WTC11 (cell line): ENCODE data around the gene RPS6KA2. TPM values are rescaled to one million over a fixed set of nuclear protein-coding genes. Genes with fewer than 3 reads are reported as not detected.
"Not testable (repeated sequence)": the region's sequence is repeated elsewhere in the genome, so short reads cannot be mapped to it uniquely, and the experiment has no call there.

ENCODE experiments used
- ATAC-seq: fragments of 200-7000 bp; cut with Tn5 transposase; 2 replicates; pipeline ENCODE4 v1.10.0; 2021; ENCODE audit warnings: mild to moderate bottlenecking, moderate library complexity
- CTCF ChIA-PET: fragments of 300-600 bp; sonication (Branson Sonifier 250); formaldehyde crosslinking; loops from one replicate; lab custom pipeline; 2021; ENCODE audit warnings: antibody characterized with exemption; lab: Charles Lee
- POLR2A ChIA-PET: fragments of 350-600 bp; sonication (Branson Sonifier 250); formaldehyde crosslinking; loops from one replicate; lab custom pipeline; 2021; ENCODE audit warnings: antibody characterized with exemption; lab: Charles Lee
- DNase-seq: peaks from one replicate; pipeline ENCODE4 v3.0.0; 2021; ENCODE audit warnings: low spot score
- H3K27ac Mint-ChIP-seq: 2 replicates; pipeline ENCODE4 v1.8.0; 2021; ENCODE audit warnings: mixed read lengths
- H3K27me3 Mint-ChIP-seq: 2 replicates; pipeline ENCODE4 v1.8.0; 2021; ENCODE audit warnings: low read depth, mild to moderate bottlenecking, moderate library complexity, mixed read lengths
- H3K36me3 Mint-ChIP-seq: 2 replicates; pipeline ENCODE4 v1.8.0; 2021; ENCODE audit warnings: mixed read lengths
- H3K4me1 Mint-ChIP-seq: 2 replicates; pipeline ENCODE4 v1.8.0; 2022; ENCODE audit warnings: mixed read lengths
- H3K4me3 Mint-ChIP-seq: 2 replicates; pipeline ENCODE4 v1.8.0; 2021; ENCODE audit warnings: mild to moderate bottlenecking, moderate library complexity, mixed read lengths
- H3K9me3 Mint-ChIP-seq: 2 replicates; pipeline ENCODE4 v1.8.0; 2021; ENCODE audit warnings: mixed read lengths
- CBFB ChIP-seq: sonication (generic); formaldehyde crosslinking; IDR thresholded peaks from 2 replicates; pipeline ENCODE4 v1.8.1; 2022; ENCODE audit warnings: mild to moderate bottlenecking, low read depth, missing genetic modification reagents
- ELF4 ChIP-seq: sonication (generic); formaldehyde crosslinking; IDR thresholded peaks from 2 replicates; pipeline ENCODE4 v1.8.1; 2022; ENCODE audit warnings: low read depth, mild to moderate bottlenecking, moderate library complexity, missing genetic modification reagents
- FOXJ3 ChIP-seq: sonication (generic); formaldehyde crosslinking; IDR thresholded peaks from 2 replicates; pipeline ENCODE4 v1.9.0; 2021; ENCODE audit warnings: missing genetic modification reagents, mild to moderate bottlenecking, borderline replicate concordance
- FOXP1 ChIP-seq: sonication (generic); formaldehyde crosslinking; IDR thresholded peaks from 2 replicates; pipeline ENCODE4 v1.8.0; 2022; ENCODE audit warnings: missing genetic modification reagents, mild to moderate bottlenecking, moderate library complexity, borderline replicate concordance
- GABPB1 ChIP-seq: sonication (generic); formaldehyde crosslinking; IDR thresholded peaks from 2 replicates; pipeline ENCODE4 v1.8.1; 2023; ENCODE audit warnings: mild to moderate bottlenecking, missing genetic modification reagents
- NFE2L1 ChIP-seq: sonication (generic); formaldehyde crosslinking; IDR thresholded peaks from 2 replicates; pipeline ENCODE4 v1.8.1; 2023; ENCODE audit warnings: missing genetic modification reagents
- OVOL2 ChIP-seq: fragments of 250-450 bp; sonication (Bioruptor Pico); IDR thresholded peaks from 2 replicates; pipeline ENCODE4 v1.9.0; 2021; ENCODE audit warnings: mild to moderate bottlenecking, borderline replicate concordance
- TEAD1 ChIP-seq: sonication (generic); formaldehyde crosslinking; IDR thresholded peaks from 2 replicates; pipeline ENCODE4 v1.8.0; 2022; ENCODE audit warnings: mild to moderate bottlenecking, missing genetic modification reagents
- TP53 ChIP-seq: sonication (generic); formaldehyde crosslinking; IDR thresholded peaks from 2 replicates; pipeline ENCODE4 v1.8.1; 2023; ENCODE audit warnings: mild to moderate bottlenecking, missing genetic modification reagents
- ZNF263 ChIP-seq: sonication (generic); formaldehyde crosslinking; IDR thresholded peaks from 2 replicates; pipeline ENCODE4 v1.8.1; 2022; ENCODE audit warnings: low read depth, mild to moderate bottlenecking, moderate library complexity, missing genetic modification reagents
- ZNF317 ChIP-seq: sonication (generic); formaldehyde crosslinking; IDR thresholded peaks from 2 replicates; pipeline ENCODE4 v1.8.1; 2023; ENCODE audit warnings: low read depth, mild to moderate bottlenecking, moderate library complexity, missing genetic modification reagents, borderline replicate concordance
- total RNA-seq: library from RNA; stranded (reverse); gene quantifications from 3 replicates; pipeline ENCODE4 v1.2.3, GENCODE V29; 2021
- TF ChIP-seq, protein P1 (sequence below): fragments of 200-600 bp; IDR thresholded peaks from 2 replicates; pipeline ENCODE4 v1.8.0; 2022; ENCODE audit warnings: antibody characterized with exemption
- TF ChIP-seq, protein P2 (sequence below): sonication (generic); formaldehyde crosslinking; IDR thresholded peaks from 2 replicates; pipeline ENCODE4 v1.8.0; 2023; ENCODE audit warnings: missing genetic modification reagents
- TF ChIP-seq, protein P3 (sequence below): sonication (generic); formaldehyde crosslinking; IDR thresholded peaks from 2 replicates; pipeline ENCODE4 v1.8.1; 2023; ENCODE audit warnings: mild to moderate bottlenecking, missing genetic modification reagents, borderline replicate concordance
- TF ChIP-seq, protein P4 (sequence below): fragments of 250-450 bp; sonication (Bioruptor Pico); IDR thresholded peaks from 2 replicates; pipeline ENCODE4 v1.9.0; 2021; ENCODE audit warnings: mild to moderate bottlenecking
- TF ChIP-seq, protein P5 (sequence below): fragments of 250-450 bp; sonication (Bioruptor Pico); IDR thresholded peaks from 2 replicates; pipeline ENCODE4 v1.9.0; 2021; ENCODE audit warnings: moderate library complexity, mild to moderate bottlenecking, inconsistent platforms, borderline replicate concordance
- TF ChIP-seq, protein P6 (sequence below): sonication (generic); formaldehyde crosslinking; IDR thresholded peaks from 2 replicates; pipeline ENCODE4 v1.8.0; 2022; ENCODE audit warnings: mild to moderate bottlenecking, missing genetic modification reagents
- TF ChIP-seq, protein P7 (sequence below): sonication (generic); formaldehyde crosslinking; IDR thresholded peaks from 2 replicates; pipeline ENCODE4 v1.8.0; 2023; ENCODE audit warnings: missing genetic modification reagents, mild to moderate bottlenecking, borderline replicate concordance

The RPS6KA2 gene
- total RNA-seq, 1 experiment from 2014 or later, result 24.2 TPM

DNA sequence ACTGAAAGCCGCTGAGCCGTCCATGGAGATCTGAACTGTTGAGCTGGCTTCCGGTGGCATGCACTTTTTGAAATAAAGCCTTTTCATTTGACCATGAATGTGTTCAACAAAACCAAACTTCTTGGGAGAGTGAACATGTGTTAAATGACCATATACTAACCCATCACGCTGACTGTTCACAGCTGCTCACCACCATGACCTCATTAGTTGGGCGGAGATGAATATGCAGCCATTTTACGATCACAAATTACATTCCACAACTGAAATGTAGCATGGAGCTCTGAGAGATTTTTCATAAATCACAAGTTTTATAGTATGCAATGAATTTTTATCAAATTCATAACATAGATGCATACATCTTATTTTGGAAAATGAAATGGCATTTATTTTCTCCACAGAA lies 44.8 kb downstream of the RPS6KA2 start:
- no peak overlapping the region for H3K27ac Mint-ChIP-seq
- no peak overlapping the region for H3K4me3 Mint-ChIP-seq
- TF ChIP-seq, protein P1, sequence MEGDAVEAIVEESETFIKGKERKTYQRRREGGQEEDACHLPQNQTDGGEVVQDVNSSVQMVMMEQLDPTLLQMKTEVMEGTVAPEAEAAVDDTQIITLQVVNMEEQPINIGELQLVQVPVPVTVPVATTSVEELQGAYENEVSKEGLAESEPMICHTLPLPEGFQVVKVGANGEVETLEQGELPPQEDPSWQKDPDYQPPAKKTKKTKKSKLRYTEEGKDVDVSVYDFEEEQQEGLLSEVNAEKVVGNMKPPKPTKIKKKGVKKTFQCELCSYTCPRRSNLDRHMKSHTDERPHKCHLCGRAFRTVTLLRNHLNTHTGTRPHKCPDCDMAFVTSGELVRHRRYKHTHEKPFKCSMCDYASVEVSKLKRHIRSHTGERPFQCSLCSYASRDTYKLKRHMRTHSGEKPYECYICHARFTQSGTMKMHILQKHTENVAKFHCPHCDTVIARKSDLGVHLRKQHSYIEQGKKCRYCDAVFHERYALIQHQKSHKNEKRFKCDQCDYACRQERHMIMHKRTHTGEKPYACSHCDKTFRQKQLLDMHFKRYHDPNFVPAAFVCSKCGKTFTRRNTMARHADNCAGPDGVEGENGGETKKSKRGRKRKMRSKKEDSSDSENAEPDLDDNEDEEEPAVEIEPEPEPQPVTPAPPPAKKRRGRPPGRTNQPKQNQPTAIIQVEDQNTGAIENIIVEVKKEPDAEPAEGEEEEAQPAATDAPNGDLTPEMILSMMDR, result no peak
- no peak for TF ChIP-seq FOXP1 (CRISPR knock-in tag)
- no peak for TF ChIP-seq NFE2L1 (CRISPR knock-in tag)
- TF ChIP-seq, protein P2, sequence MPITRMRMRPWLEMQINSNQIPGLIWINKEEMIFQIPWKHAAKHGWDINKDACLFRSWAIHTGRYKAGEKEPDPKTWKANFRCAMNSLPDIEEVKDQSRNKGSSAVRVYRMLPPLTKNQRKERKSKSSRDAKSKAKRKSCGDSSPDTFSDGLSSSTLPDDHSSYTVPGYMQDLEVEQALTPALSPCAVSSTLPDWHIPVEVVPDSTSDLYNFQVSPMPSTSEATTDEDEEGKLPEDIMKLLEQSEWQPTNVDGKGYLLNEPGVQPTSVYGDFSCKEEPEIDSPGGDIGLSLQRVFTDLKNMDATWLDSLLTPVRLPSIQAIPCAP (CRISPR knock-in tag), result no peak
- TF ChIP-seq TEAD1 (CRISPR knock-in tag), result no peak
- no peak for TF ChIP-seq CBFB
- TF ChIP-seq ZNF263 (CRISPR knock-in tag), result no peak
- no peak for TF ChIP-seq GABPB1 (CRISPR knock-in tag)
- TF ChIP-seq, protein P3, sequence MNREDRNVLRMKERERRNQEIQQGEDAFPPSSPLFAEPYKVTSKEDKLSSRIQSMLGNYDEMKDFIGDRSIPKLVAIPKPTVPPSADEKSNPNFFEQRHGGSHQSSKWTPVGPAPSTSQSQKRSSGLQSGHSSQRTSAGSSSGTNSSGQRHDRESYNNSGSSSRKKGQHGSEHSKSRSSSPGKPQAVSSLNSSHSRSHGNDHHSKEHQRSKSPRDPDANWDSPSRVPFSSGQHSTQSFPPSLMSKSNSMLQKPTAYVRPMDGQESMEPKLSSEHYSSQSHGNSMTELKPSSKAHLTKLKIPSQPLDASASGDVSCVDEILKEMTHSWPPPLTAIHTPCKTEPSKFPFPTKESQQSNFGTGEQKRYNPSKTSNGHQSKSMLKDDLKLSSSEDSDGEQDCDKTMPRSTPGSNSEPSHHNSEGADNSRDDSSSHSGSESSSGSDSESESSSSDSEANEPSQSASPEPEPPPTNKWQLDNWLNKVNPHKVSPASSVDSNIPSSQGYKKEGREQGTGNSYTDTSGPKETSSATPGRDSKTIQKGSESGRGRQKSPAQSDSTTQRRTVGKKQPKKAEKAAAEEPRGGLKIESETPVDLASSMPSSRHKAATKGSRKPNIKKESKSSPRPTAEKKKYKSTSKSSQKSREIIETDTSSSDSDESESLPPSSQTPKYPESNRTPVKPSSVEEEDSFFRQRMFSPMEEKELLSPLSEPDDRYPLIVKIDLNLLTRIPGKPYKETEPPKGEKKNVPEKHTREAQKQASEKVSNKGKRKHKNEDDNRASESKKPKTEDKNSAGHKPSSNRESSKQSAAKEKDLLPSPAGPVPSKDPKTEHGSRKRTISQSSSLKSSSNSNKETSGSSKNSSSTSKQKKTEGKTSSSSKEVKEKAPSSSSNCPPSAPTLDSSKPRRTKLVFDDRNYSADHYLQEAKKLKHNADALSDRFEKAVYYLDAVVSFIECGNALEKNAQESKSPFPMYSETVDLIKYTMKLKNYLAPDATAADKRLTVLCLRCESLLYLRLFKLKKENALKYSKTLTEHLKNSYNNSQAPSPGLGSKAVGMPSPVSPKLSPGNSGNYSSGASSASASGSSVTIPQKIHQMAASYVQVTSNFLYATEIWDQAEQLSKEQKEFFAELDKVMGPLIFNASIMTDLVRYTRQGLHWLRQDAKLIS, result no peak
- DNase-seq, result no peak
- peaks cover 10% of the 10 kb centered on the region for H3K9me3 Mint-ChIP-seq
- peaks cover 47% of the 10 kb centered on the region for H3K4me1 Mint-ChIP-seq
- no peaks in the 10 kb centered on the region; the same call in 1 of the 2 replicates for H3K27me3 Mint-ChIP-seq
- CTCF ChIA-PET, result no interaction called here
- POLR2A ChIA-PET, result no interaction called here
- H3K36me3 Mint-ChIP-seq, result peaks cover 18% of the 10 kb centered on the region
- ATAC-seq, result no peak

DNA sequence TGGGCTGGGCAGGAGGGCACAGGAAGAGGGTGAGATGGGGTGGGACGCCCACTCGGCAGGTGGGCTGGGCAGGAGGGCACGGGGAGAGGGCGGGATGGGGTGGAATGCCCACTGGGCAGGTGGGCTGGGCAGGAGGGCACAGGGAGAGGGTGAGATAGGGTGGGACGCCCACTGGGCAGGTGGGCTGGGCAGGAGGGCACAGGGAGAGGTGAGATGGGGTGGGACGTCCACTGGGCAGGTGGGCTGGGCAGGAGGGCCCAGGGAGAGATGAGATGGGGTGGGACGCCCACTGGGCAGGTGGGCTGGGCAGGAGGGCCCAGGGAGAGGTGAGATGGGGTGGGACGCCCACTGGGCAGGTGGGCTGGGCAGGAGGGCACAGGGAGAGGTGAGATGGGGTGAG lies 45.2 kb downstream of the RPS6KA2 start:
- Mint-ChIP-seq H3K36me3 (peaks cover 23% of the 10 kb centered on the region), H3K4me1 (peaks cover 43% of the 10 kb centered on the region), H3K9me3 (peaks cover 14% of the 10 kb centered on the region)
- CTCF ChIA-PET, H3K27ac Mint-ChIP-seq, H3K27me3 Mint-ChIP-seq, ATAC-seq, H3K4me3 Mint-ChIP-seq, POLR2A ChIA-PET, DNase-seq: not testable (repeated sequence)

DNA sequence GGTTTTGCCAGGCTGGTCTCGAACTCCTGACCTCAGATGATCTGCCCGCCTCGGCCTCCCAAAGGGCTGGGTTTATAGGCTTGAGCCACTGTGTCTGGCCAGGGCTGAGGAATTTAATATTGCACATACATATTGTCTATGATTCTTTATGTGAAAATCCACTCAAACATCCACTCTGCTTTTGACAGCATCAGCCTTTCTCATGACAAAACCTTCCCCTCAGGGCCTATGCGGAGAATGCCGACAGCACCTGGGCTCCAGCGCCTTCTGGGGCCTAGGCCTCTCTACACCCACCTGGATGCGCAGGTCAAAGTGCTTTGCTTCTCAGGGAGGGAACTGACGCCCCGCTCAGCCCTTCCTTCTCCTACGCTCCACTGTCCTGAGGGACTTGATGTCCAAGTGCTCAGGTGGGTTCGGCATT lies 46.0 kb downstream of the RPS6KA2 start:
- no peak for DNase-seq
- Mint-ChIP-seq H3K4me3 (no peak overlapping the region), H3K36me3 (peaks cover 30% of the 10 kb centered on the region), H3K27ac (no peak overlapping the region), H3K9me3 (peaks cover 21% of the 10 kb centered on the region), H3K27me3 (peaks cover 4% of the 10 kb centered on the region; the same call in 1 of the 2 replicates), H3K4me1 (peaks cover 42% of the 10 kb centered on the region)
- ChIA-PET CTCF (no interaction called here), POLR2A (no interaction called here)
- no peak for ATAC-seq
- TF ChIP-seq, protein P4, sequence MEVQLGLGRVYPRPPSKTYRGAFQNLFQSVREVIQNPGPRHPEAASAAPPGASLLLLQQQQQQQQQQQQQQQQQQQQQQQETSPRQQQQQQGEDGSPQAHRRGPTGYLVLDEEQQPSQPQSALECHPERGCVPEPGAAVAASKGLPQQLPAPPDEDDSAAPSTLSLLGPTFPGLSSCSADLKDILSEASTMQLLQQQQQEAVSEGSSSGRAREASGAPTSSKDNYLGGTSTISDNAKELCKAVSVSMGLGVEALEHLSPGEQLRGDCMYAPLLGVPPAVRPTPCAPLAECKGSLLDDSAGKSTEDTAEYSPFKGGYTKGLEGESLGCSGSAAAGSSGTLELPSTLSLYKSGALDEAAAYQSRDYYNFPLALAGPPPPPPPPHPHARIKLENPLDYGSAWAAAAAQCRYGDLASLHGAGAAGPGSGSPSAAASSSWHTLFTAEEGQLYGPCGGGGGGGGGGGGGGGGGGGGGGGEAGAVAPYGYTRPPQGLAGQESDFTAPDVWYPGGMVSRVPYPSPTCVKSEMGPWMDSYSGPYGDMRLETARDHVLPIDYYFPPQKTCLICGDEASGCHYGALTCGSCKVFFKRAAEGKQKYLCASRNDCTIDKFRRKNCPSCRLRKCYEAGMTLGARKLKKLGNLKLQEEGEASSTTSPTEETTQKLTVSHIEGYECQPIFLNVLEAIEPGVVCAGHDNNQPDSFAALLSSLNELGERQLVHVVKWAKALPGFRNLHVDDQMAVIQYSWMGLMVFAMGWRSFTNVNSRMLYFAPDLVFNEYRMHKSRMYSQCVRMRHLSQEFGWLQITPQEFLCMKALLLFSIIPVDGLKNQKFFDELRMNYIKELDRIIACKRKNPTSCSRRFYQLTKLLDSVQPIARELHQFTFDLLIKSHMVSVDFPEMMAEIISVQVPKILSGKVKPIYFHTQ, result no peak
- TF ChIP-seq, protein P5, sequence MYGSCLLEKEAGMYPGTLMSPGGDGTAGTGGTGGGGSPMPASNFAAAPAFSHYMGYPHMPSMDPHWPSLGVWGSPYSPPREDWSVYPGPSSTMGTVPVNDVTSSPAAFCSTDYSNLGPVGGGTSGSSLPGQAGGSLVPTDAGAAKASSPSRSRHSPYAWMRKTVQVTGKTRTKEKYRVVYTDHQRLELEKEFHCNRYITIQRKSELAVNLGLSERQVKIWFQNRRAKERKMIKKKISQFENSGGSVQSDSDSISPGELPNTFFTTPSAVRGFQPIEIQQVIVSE (CRISPR knock-in tag), result no peak
- TF ChIP-seq OVOL2 (no peak), ELF4 (CRISPR knock-in tag) (no peak), FOXJ3 (no peak), CBFB (no peak), TP53 (CRISPR knock-in tag) (no peak), ZNF317 (CRISPR knock-in tag) (no peak)
- TF ChIP-seq, protein P6, sequence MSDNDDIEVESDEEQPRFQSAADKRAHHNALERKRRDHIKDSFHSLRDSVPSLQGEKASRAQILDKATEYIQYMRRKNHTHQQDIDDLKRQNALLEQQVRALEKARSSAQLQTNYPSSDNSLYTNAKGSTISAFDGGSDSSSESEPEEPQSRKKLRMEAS, result no peak
- TF ChIP-seq, protein P7, sequence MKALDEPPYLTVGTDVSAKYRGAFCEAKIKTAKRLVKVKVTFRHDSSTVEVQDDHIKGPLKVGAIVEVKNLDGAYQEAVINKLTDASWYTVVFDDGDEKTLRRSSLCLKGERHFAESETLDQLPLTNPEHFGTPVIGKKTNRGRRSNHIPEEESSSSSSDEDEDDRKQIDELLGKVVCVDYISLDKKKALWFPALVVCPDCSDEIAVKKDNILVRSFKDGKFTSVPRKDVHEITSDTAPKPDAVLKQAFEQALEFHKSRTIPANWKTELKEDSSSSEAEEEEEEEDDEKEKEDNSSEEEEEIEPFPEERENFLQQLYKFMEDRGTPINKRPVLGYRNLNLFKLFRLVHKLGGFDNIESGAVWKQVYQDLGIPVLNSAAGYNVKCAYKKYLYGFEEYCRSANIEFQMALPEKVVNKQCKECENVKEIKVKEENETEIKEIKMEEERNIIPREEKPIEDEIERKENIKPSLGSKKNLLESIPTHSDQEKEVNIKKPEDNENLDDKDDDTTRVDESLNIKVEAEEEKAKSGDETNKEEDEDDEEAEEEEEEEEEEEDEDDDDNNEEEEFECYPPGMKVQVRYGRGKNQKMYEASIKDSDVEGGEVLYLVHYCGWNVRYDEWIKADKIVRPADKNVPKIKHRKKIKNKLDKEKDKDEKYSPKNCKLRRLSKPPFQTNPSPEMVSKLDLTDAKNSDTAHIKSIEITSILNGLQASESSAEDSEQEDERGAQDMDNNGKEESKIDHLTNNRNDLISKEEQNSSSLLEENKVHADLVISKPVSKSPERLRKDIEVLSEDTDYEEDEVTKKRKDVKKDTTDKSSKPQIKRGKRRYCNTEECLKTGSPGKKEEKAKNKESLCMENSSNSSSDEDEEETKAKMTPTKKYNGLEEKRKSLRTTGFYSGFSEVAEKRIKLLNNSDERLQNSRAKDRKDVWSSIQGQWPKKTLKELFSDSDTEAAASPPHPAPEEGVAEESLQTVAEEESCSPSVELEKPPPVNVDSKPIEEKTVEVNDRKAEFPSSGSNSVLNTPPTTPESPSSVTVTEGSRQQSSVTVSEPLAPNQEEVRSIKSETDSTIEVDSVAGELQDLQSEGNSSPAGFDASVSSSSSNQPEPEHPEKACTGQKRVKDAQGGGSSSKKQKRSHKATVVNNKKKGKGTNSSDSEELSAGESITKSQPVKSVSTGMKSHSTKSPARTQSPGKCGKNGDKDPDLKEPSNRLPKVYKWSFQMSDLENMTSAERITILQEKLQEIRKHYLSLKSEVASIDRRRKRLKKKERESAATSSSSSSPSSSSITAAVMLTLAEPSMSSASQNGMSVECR (CRISPR knock-in tag), result no peak
